ENCODE results near the gene XKR3. TPM values are rescaled to one million over a fixed set of nuclear protein-coding genes. Genes with fewer than 3 reads are reported as not detected.
"Not testable (repeated sequence)": the region's sequence is repeated elsewhere in the genome, so short reads cannot be mapped to it uniquely, and the experiment has no call there.

The XKR3 gene
- total RNA-seq, 1 donor from 2014 or later: not detected

GRCh38 chr22:16807109-16807508 is 18.1 kb downstream of the XKR3 start:
- DNase-seq (ENCODE audit: extremely low read depth, low read depth, low spot score): no peak

GRCh38 chr22:16806401-16806800 is 18.8 kb downstream of the XKR3 start:
- DNase-seq (ENCODE audit: extremely low read depth, low read depth, low spot score): no peak

GRCh38 chr22:16804882-16805281 is 20.3 kb downstream of the XKR3 start:
- DNase-seq (ENCODE audit: extremely low read depth, low read depth, low spot score): no peak

GRCh38 chr22:16803255-16803917 is 21.8 kb downstream of the XKR3 start:
- no peak for DNase-seq (ENCODE audit: extremely low read depth, low read depth, low spot score)

- DNase-seq (ENCODE audit: extremely low read depth, low read depth, low spot score): no peak
Measured at GRCh38 chr22:16801571-16801970, 23.6 kb downstream of the XKR3 start.

GRCh38 chr22:16801088-16801487 is 24.1 kb downstream of the XKR3 start:
- DNase-seq (ENCODE audit: extremely low read depth, low read depth, low spot score): no peak

GRCh38 chr22:16800358-16800757 is 24.9 kb downstream of the XKR3 start:
- DNase-seq (ENCODE audit: extremely low read depth, low read depth, low spot score): no peak

GRCh38 chr22:16795504-16795903 is 29.7 kb downstream of the XKR3 start:
- DNase-seq (ENCODE audit: extremely low read depth, low read depth, low spot score): not testable (repeated sequence)

GRCh38 chr22:16793831-16794230 is 31.4 kb downstream of the XKR3 start:
- no peak for DNase-seq (ENCODE audit: extremely low read depth, low read depth, low spot score)

- DNase-seq (ENCODE audit: extremely low read depth, low read depth, low spot score): no peak
Measured at GRCh38 chr22:16789860-16790493, 35.2 kb downstream of the XKR3 start.

GRCh38 chr22:16783930-16784354 is 41.3 kb downstream of the XKR3 start:
- DNase-seq (ENCODE audit: extremely low read depth, low read depth, low spot score): no peak

GRCh38 chr22:16783453-16783852 is 41.8 kb downstream of the XKR3 start:
- no peak for DNase-seq (ENCODE audit: extremely low read depth, low read depth, low spot score)

GRCh38 chr22:16781764-16782329 is 43.4 kb downstream of the XKR3 start:
- DNase-seq (ENCODE audit: extremely low read depth, low read depth, low spot score): no peak

- DNase-seq (ENCODE audit: extremely low read depth, low read depth, low spot score): no peak
Measured at GRCh38 chr22:16781074-16781763, 44.0 kb downstream of the XKR3 start.

GRCh38 chr22:16777284-16777924 is 47.8 kb downstream of the XKR3 start:
- no peak for DNase-seq (ENCODE audit: extremely low read depth, low read depth, low spot score)

- DNase-seq (ENCODE audit: extremely low read depth, low read depth, low spot score): no peak
Measured at GRCh38 chr22:16776080-16776479, 49.1 kb downstream of the XKR3 start.

- no peak for DNase-seq (ENCODE audit: extremely low read depth, low read depth, low spot score)
Measured at GRCh38 chr22:16774911-16775500, 50.2 kb downstream of the XKR3 start.

- DNase-seq (ENCODE audit: extremely low read depth, low read depth, low spot score): not testable (repeated sequence)
Measured at GRCh38 chr22:16771569-16771968, 53.6 kb downstream of the XKR3 start.

GRCh38 chr22:16767927-16768326 is 57.3 kb downstream of the XKR3 start:
- DNase-seq (ENCODE audit: extremely low read depth, low read depth, low spot score): not testable (repeated sequence)

GRCh38 chr22:16762224-16762623 is 63.0 kb downstream of the XKR3 start:
- DNase-seq (ENCODE audit: extremely low read depth, low read depth, low spot score): not testable (repeated sequence)

- DNase-seq (ENCODE audit: extremely low read depth, low read depth, low spot score): not testable (repeated sequence)
Measured at GRCh38 chr22:16760416-16760815, 64.8 kb downstream of the XKR3 start.

Measured in glomerular endothelial cell (primary cell).